A549 treated with dexamethasone at 1 μM for 4 hours (cell line): Measurements from ENCODE around the gene ZNF608. TPM values are rescaled to one million over a fixed set of nuclear protein-coding genes. Genes with fewer than 3 reads are reported as not detected.

ENCODE experiments used
- total RNA-seq: library from RNA; stranded (reverse); fragments of 200-300 nt; extraction: Qiagen RNA extraction; gene quantifications from 5 replicates; pipeline ENCODE4 v1.2.3, GENCODE V29; 2022

Gene ZNF608, protein sequence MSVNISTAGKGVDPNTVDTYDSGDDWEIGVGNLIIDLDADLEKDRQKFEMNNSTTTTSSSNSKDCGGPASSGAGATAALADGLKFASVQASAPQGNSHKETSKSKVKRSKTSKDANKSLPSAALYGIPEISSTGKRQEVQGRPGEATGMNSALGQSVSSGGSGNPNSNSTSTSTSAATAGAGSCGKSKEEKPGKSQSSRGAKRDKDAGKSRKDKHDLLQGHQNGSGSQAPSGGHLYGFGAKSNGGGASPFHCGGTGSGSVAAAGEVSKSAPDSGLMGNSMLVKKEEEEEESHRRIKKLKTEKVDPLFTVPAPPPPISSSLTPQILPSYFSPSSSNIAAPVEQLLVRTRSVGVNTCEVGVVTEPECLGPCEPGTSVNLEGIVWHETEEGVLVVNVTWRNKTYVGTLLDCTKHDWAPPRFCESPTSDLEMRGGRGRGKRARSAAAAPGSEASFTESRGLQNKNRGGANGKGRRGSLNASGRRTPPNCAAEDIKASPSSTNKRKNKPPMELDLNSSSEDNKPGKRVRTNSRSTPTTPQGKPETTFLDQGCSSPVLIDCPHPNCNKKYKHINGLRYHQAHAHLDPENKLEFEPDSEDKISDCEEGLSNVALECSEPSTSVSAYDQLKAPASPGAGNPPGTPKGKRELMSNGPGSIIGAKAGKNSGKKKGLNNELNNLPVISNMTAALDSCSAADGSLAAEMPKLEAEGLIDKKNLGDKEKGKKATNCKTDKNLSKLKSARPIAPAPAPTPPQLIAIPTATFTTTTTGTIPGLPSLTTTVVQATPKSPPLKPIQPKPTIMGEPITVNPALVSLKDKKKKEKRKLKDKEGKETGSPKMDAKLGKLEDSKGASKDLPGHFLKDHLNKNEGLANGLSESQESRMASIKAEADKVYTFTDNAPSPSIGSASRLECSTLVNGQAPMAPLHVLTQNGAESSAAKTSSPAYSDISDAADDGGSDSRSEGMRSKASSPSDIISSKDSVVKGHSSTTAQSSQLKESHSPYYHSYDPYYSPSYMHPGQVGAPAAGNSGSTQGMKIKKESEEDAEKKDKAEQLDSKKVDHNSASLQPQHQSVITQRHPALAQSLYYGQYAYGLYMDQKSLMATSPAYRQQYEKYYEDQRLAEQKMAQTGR (N-terminal part only)
- 0.85 to 1.3 TPM (median 1.2 TPM) in 5 replicates for total RNA-seq

DNA sequence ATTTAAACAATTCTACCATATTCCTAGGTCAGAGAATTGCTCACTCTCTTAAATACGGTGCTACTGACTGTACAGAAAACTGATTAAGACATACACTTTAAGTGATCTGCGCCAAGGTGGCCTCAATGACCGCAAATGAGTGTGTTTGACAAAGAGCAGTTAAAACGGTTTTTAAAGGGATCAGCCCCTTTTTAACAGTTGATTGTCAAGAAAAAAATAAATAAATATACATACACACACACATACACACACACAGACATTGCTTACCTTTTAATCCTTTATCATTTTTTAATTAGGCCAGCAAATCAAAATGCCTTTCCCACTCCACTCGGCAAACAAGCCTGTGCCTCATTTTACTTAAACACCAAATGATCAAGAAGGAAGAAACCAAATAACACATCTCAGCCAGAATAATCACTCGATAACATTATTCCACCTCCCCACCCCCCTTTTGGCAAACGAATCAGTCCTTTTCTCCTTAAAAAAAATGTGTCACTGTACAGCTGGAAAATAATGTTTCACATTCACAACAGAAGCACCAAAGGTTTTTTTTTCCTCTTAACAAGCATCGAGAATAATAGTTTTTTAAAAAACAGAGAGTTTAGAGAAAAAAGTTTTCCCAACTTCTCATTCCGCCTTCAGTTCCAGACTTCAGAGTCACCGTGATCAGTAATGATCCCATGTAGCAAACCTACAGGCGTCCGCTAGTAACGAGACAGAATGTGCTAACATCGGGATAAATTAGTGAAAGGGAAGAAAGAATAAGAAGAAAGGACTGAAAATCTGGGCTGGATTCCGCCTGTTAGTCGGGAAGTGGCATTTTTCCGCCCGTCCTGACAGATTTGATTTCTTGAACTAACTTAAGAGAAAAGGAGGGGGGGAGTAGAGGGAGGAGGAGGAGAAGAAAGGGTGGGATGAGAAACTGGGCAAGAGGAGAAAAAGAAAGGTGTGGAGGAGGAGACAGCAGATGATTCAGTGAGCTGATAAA, at the start of gene ZNF608:
Gene ZNF608, minus strand, starts transcription at position 712 of the 988 bp plus-strand sequence. CDS start 1,650 bp downstream, outside the sequence.

